H1 (cell line): ENCODE results near the gene ARHGAP6. TPM values are rescaled to one million over a fixed set of nuclear protein-coding genes. Genes with fewer than 3 reads are reported as not detected.

Source experiments
- CTCF ChIA-PET: fragments of 300-600 bp; sonication (Branson Sonifier 250); formaldehyde crosslinking; loops from one replicate; lab custom pipeline; 2021; ENCODE audit not compliant: partially characterized antibody; lab: Charles Lee
- POLR2A ChIA-PET: fragments of 300-600 bp; sonication (Branson Sonifier 250); formaldehyde crosslinking; loops from one replicate; lab custom pipeline; 2021; ENCODE audit warnings: inconsistent platforms; ENCODE audit not compliant: partially characterized antibody; lab: Charles Lee
- DNase-seq, 2 experiments: peaks; one replicate each; pipeline versions ENCODE4 v3.0.0 to v3.0.0-alpha.2; 2010 to 2022; ENCODE audit warnings: low spot score in 2 of 2, low read depth in 1 of 2, mixed read lengths in 1 of 2
- FAIRE-seq: peaks from 2 replicates; lab custom pipeline; 2011; peaks lifted over from hg19 to GRCh38; lab: Jason Lieb, UNC
- H2AFZ ChIP-seq: 2 replicates; pipeline ENCODE4 v1.8.1; 2012; ENCODE audit warnings: low read length, inconsistent platforms
- H2AK5ac ChIP-seq: 2 replicates; pipeline ENCODE4 v1.6.1; 2013; ENCODE audit warnings: low read depth, low read length
- H2BK120ac ChIP-seq: replicated peaks from 2 replicates; pipeline ENCODE3; 2013; ENCODE audit warnings: low read depth, low read length, inconsistent platforms
- H2BK12ac ChIP-seq: 2 replicates; pipeline ENCODE4 v1.6.1; 2013; ENCODE audit warnings: low read depth, low read length
- H2BK15ac ChIP-seq: 2 replicates; pipeline ENCODE4 v1.6.1; 2013; ENCODE audit warnings: low read length
- H2BK20ac ChIP-seq: 2 replicates; pipeline ENCODE4 v1.6.1; 2013; ENCODE audit warnings: low read length
- H2BK5ac ChIP-seq: 2 replicates; pipeline ENCODE4 v1.6.1; 2013; ENCODE audit warnings: low read depth, low read length
- H3K14ac ChIP-seq: 2 replicates; pipeline ENCODE4 v1.6.1; 2013; ENCODE audit warnings: inconsistent platforms; ENCODE audit not compliant: insufficient read length
- H3K18ac ChIP-seq: 2 replicates; pipeline ENCODE4 v1.6.1; 2013; ENCODE audit warnings: low read length; ENCODE audit errors: extremely low read depth
- H3K23ac ChIP-seq: 2 replicates; pipeline ENCODE4 v1.6.1; 2013; ENCODE audit warnings: inconsistent platforms; ENCODE audit not compliant: insufficient read length
- H3K23me2 ChIP-seq: 2 replicates; pipeline ENCODE4 v1.6.1; 2013; ENCODE audit warnings: low read depth, low read length
- H3K27ac ChIP-seq: 2 replicates; pipeline ENCODE4 v1.6.1; 2011; ENCODE audit warnings: low read depth, low read length, inconsistent platforms
- H3K27me3 ChIP-seq, 4 experiments: replicated peaks in 1 of 4; 1 replicate in 1 of 4; 2 replicates in 3 of 4; pipeline versions ENCODE4 v1.6.1 to v1.8.1; 2011 to 2013; ENCODE audit warnings: low read length in 3 of 4, mild to moderate bottlenecking in 3 of 4, inconsistent platforms in 2 of 4, mixed read lengths in 2 of 4, moderate library complexity in 1 of 4; ENCODE audit not compliant: control insufficient read depth in 3 of 4, insufficient read depth in 3 of 4; ENCODE audit errors: extremely low read depth in 1 of 4
- H3K36me3 ChIP-seq, 4 experiments: 2 replicates each; pipeline versions ENCODE4 v1.6.1 to v1.8.1; 2011 to 2013; ENCODE audit warnings: mild to moderate bottlenecking in 4 of 4, low read length in 3 of 4, moderate library complexity in 2 of 4, control low read depth in 1 of 4, inconsistent platforms in 1 of 4; ENCODE audit not compliant: insufficient read depth in 4 of 4, control insufficient read depth in 2 of 4
- H3K4ac ChIP-seq: replicated peaks from 2 replicates; pipeline ENCODE3; 2013; ENCODE audit warnings: low read length, low read depth, mixed read lengths, inconsistent platforms; ENCODE audit not compliant: insufficient read length
- H3K4me1 ChIP-seq, 4 experiments: replicated peaks in 1 of 4; 1 replicate in 1 of 4; 2 replicates in 3 of 4; pipeline versions ENCODE4 v1.6.1 to v1.8.1; 2011 to 2013; ENCODE audit warnings: low read length in 3 of 4, inconsistent platforms in 2 of 4, mixed read lengths in 1 of 4; ENCODE audit not compliant: insufficient read depth in 4 of 4, control insufficient read depth in 3 of 4
- H3K4me2 ChIP-seq, 2 experiments: 2 replicates each; pipeline versions ENCODE4 v1.6.1 to v1.8.1; 2011 to 2013; ENCODE audit warnings: low read depth in 2 of 2, low read length in 2 of 2, control low read depth in 1 of 2, inconsistent platforms in 1 of 2, mild to moderate bottlenecking in 1 of 2; ENCODE audit not compliant: insufficient read depth in 1 of 2
- H3K4me3 ChIP-seq, 4 experiments: fragments of 200-600, 300-600 bp in 1 of 4; sonication (generic), shearing (Covaris generic), sonication (Bioruptor Twin) in 1 of 4; 2 replicates each; pipeline versions ENCODE4 v1.5.1 to v1.8.1; 2011 to 2016; ENCODE audit warnings: low read length in 4 of 4, low read depth in 3 of 4, control low read depth in 2 of 4, inconsistent platforms in 2 of 4, mild to moderate bottlenecking in 2 of 4, mixed read lengths in 1 of 4, moderate library complexity in 1 of 4; ENCODE audit not compliant: insufficient read depth in 2 of 4; ENCODE audit errors: extremely low read depth in 1 of 4
- H3K56ac ChIP-seq: replicated peaks from 2 replicates; pipeline ENCODE3; 2013; ENCODE audit warnings: low read depth, mild to moderate bottlenecking, mixed read lengths, low read length, inconsistent platforms; ENCODE audit not compliant: insufficient read length
- H3K79me1 ChIP-seq: 2 replicates; pipeline ENCODE4 v1.6.1; 2013; ENCODE audit warnings: low read depth, low read length, control low read depth
- H3K79me2 ChIP-seq, 2 experiments: 2 replicates each; pipeline versions ENCODE4 v1.6.1 to v1.8.1; 2012 to 2013; ENCODE audit warnings: low read length in 2 of 2, mild to moderate bottlenecking in 2 of 2, inconsistent platforms in 1 of 2; ENCODE audit not compliant: insufficient read depth in 2 of 2, control insufficient read depth in 1 of 2
- H3K9ac ChIP-seq, 4 experiments: replicated peaks in 1 of 4; 1 replicate in 1 of 4; 2 replicates in 3 of 4; pipeline versions ENCODE4 v1.6.1 to v1.8.1; 2011 to 2013; ENCODE audit warnings: low read depth in 3 of 4, low read length in 3 of 4, control low read depth in 2 of 4, mild to moderate bottlenecking in 2 of 4, moderate library complexity in 2 of 4, inconsistent platforms in 1 of 4; ENCODE audit errors: extremely low read depth in 1 of 4
- H3K9me3 ChIP-seq, 2 experiments: 2 replicates each; pipeline versions ENCODE4 v1.6.1 to v1.8.1; 2012 to 2013; ENCODE audit warnings: mild to moderate bottlenecking in 2 of 2, moderate library complexity in 2 of 2, control low read depth in 1 of 2, inconsistent platforms in 1 of 2, low read depth in 1 of 2, low read length in 1 of 2, mixed read lengths in 1 of 2; ENCODE audit not compliant: insufficient read depth in 2 of 2
- H4K20me1 ChIP-seq, 2 experiments: replicated peaks in 1 of 2; 2 replicates each; pipeline versions ENCODE3 to v1.8.1; 2011 to 2013; ENCODE audit warnings: inconsistent platforms in 2 of 2, low read length in 2 of 2, mild to moderate bottlenecking in 1 of 2; ENCODE audit not compliant: insufficient read depth in 2 of 2, control insufficient read depth in 1 of 2
- H4K5ac ChIP-seq: 2 replicates; pipeline ENCODE4 v1.6.1; 2013; ENCODE audit warnings: low read length, low read depth, mixed read lengths, inconsistent platforms; ENCODE audit not compliant: insufficient read length
- H4K8ac ChIP-seq: 2 replicates; pipeline ENCODE4 v1.8.0; 2013; ENCODE audit warnings: mild to moderate bottlenecking, moderate library complexity, low read length, inconsistent platforms; ENCODE audit not compliant: insufficient read depth; ENCODE audit errors: extremely low read depth
- H4K91ac ChIP-seq: replicated peaks from 2 replicates; pipeline ENCODE3; 2013; ENCODE audit warnings: low read length, mixed read lengths, inconsistent platforms; ENCODE audit not compliant: insufficient read length
- ASH2L ChIP-seq: fragments of 200-600, 300-600 bp; sonication (generic); IDR thresholded peaks from one replicate; pipeline ENCODE4 v1.7.1; 2017; ENCODE audit warnings: low read length
- CEBPB ChIP-seq: IDR thresholded peaks from 2 replicates; pipeline ENCODE4 v1.6.1; 2012; ENCODE audit warnings: low read depth, low read length
- JUN ChIP-seq: IDR thresholded peaks from 2 replicates; pipeline ENCODE4 v1.6.1; 2011; ENCODE audit warnings: low read depth, mild to moderate bottlenecking, improper control_type of control experiment, low read length
- KDM4A ChIP-seq: IDR thresholded peaks from one replicate; pipeline ENCODE4 v1.7.1; 2012; ENCODE audit warnings: low read depth, mild to moderate bottlenecking, moderate library complexity, low read length, inconsistent platforms; ENCODE audit not compliant: severe bottlenecking
- NANOG ChIP-seq: IDR thresholded peaks from 2 replicates; pipeline ENCODE4 v1.6.1; 2011; ENCODE audit warnings: low read length, low read depth, mild to moderate bottlenecking, inconsistent platforms; ENCODE audit not compliant: insufficient read depth, poor library complexity, severe bottlenecking
- RAD21 ChIP-seq, 2 experiments: IDR thresholded peaks in 1 of 2; conservative IDR thresholded peaks in 1 of 2; 2 replicates each; pipeline ENCODE4 v1.6.1; 2011; ENCODE audit warnings: low read depth in 2 of 2, low read length in 2 of 2, improper control_type of control experiment in 1 of 2, inconsistent platforms in 1 of 2, mild to moderate bottlenecking in 1 of 2, moderate library complexity in 1 of 2
- RFX5 ChIP-seq: IDR thresholded peaks from 2 replicates; pipeline ENCODE4 v1.6.1; 2011; ENCODE audit warnings: low read depth, low read length, improper control_type of control experiment, borderline replicate concordance
- RXRA ChIP-seq: IDR thresholded peaks from 2 replicates; pipeline ENCODE4 v1.6.1; 2011; ENCODE audit warnings: low read depth, mild to moderate bottlenecking, low read length, moderate library complexity; ENCODE audit not compliant: insufficient read depth
- SP2 ChIP-seq: IDR thresholded peaks from 2 replicates; pipeline ENCODE4 v1.6.1; 2012; ENCODE audit warnings: mild to moderate bottlenecking, low read length, inconsistent platforms
- SP4 ChIP-seq: IDR thresholded peaks from 2 replicates; pipeline ENCODE4 v1.6.1; 2012; ENCODE audit warnings: low read length, inconsistent platforms
- SRF ChIP-seq: IDR thresholded peaks from 2 replicates; pipeline ENCODE4 v1.6.1; 2011; ENCODE audit warnings: mild to moderate bottlenecking, low read depth, low read length, moderate library complexity
- TEAD4 ChIP-seq: IDR thresholded peaks from 2 replicates; pipeline ENCODE4 v1.6.1; 2012; ENCODE audit warnings: low read depth, low read length, inconsistent platforms, mixed read lengths
- WGBS, 2 experiments: shearing (Covaris generic) in 1 of 2; methylation state at CpG; one replicate each; pipeline versions ENCODE4 v1.1.6 to v1.1.7; 2013 to 2015; ENCODE audit warnings: low lambda C conversion rate in 2 of 2, mixed read lengths in 2 of 2, inconsistent platforms in 1 of 2, low coverage in 1 of 2, missing lambda C conversion rate in 1 of 2; ENCODE audit not compliant: insufficient replicate concordance in 2 of 2, insufficient coverage in 1 of 2, insufficient read length in 1 of 2; ENCODE audit errors: extremely low coverage in 1 of 2, missing lambda C conversion rate in 1 of 2; 5-methylcytosine and 5-hydroxymethylcytosine counted together
- polyA plus RNA-seq, 7 experiments: library from polyadenylated mRNA; depleted of rRNA in 3 of 7; stranded (reverse) in 5 of 7; unstranded in 2 of 7; fragments of >200 nt in 5 of 7; fragments of 200-250 nt in 2 of 7; gene quantifications; 1 replicate in 5 of 7; 2 replicates in 1 of 7; 4 replicates in 1 of 7; pipeline versions ENCODE4 v1.2.1 to v1.2.3, GENCODE V29; 2011 to 2013; ENCODE audit warnings: missing spikeins in 2 of 7, mixed read lengths in 2 of 7
- total RNA-seq: library from RNA; stranded (reverse); fragmentation: NEBNext Ultra II Directional; extraction: Animal tissue kit (Norgen Biotek cat#: 25700); gene quantifications from 2 replicates; pipeline ENCODE4 v1.2.1, GENCODE V29; 2021
- TF ChIP-seq, protein P1 (sequence below): IDR thresholded peaks from 2 replicates; pipeline ENCODE4 v1.6.1; 2011; ENCODE audit warnings: low read depth, mild to moderate bottlenecking, low read length; ENCODE audit not compliant: insufficient read depth

The ARHGAP6 gene
- total and polyA plus RNA-seq, 2 of the 8 experiments (the other 6 are each of a cell fraction or from before 2014, with no cell fraction given): 0.35 to 0.82 TPM

DNA sequence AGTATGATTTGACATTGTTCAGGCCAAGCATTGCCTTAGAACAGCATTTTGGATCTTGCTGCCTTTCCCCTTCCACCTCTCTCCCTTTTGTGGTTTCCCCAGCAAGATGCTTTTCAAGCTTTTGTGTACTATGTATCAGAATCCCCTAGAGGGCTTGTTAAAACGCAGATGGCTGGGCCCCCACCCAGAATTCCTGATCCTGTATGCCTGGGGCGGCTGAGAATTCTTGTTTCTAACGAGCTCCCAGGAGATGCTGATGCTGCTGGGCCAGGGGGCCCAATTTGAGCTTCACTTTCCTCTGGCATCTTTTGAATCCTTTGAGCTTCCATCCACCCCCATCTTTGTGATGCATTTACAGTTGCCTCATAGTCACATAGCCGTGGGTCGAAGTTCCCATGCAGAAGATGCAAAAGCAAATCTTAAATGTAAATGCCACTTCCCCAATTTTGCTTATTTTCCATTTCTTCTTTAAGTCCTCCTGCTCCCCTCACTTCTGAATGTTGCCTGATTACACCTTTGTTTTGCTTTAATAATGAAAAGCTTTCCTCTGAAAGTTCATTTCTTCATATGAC lies 536.1 kb downstream of the ARHGAP6 start:
- 53% methylated on average over 5 of the region's 5 CpGs; no CpG with 5 or more reads in 1 of the 2 experiments for WGBS, 2 experiments
- no peaks in the 10 kb centered on the region; a peak in 1 of 7 replicates for H3K4me1 ChIP-seq
- H2BK5ac ChIP-seq: no peak overlapping the region
- no peak overlapping the region for H4K5ac ChIP-seq
- no peak overlapping the region for H4K91ac ChIP-seq
- no peak overlapping the region for H2AFZ ChIP-seq
- no peaks in the 10 kb centered on the region for H4K20me1 ChIP-seq
- DNase-seq: no peak
- H3K79me1 ChIP-seq: no peaks in the 10 kb centered on the region
- H3K4ac ChIP-seq: no peak overlapping the region
- no peak overlapping the region for H2AK5ac ChIP-seq
- no peaks in the 10 kb centered on the region for H3K9me3 ChIP-seq
- no peak overlapping the region for H2BK120ac ChIP-seq
- no peaks in the 10 kb centered on the region for H3K23me2 ChIP-seq
- H3K27ac ChIP-seq: no peak overlapping the region
- H2BK15ac ChIP-seq: no peak overlapping the region
- no peak overlapping the region for H3K56ac ChIP-seq
- H2BK20ac ChIP-seq: no peak overlapping the region
- no peak for FAIRE-seq
- POLR2A ChIA-PET: no interaction called here
- H3K23ac ChIP-seq: no peak overlapping the region
- no peaks in the 10 kb centered on the region for H3K36me3 ChIP-seq
- H3K14ac ChIP-seq: no peak overlapping the region
- H3K4me2 ChIP-seq: no peak overlapping the region
- H3K4me3 ChIP-seq: no peak overlapping the region
- no peaks in the 10 kb centered on the region for H3K27me3 ChIP-seq
- CTCF ChIA-PET: interaction anchor here (0.5 to 0.9 kb wide), 2 partner anchors 404 to 866 kb away, joined by 3 to 4 read pairs; no protein-coding TSS in a partner anchor
- TF ChIP-seq RXRA (no peak), ASH2L (no peak), KDM4A (no peak), CEBPB (no peak), TEAD4 (no peak), RFX5 (no peak), JUN (no peak), SP2 (no peak), SP4 (no peak), SRF (no peak), RAD21 (IDR thresholded peaks at IDR 0.05 in 1 of 2, conservative IDR thresholded peaks at IDR 0.05 in 1 of 2; ENCODE audit: low read depth in 2 of 2, low read length in 2 of 2) (no peak), NANOG (no peak)
- TF ChIP-seq, protein P1, sequence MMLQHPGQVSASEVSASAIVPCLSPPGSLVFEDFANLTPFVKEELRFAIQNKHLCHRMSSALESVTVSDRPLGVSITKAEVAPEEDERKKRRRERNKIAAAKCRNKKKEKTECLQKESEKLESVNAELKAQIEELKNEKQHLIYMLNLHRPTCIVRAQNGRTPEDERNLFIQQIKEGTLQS: no peak
- H3K79me2 ChIP-seq: no peaks in the 10 kb centered on the region
- H3K9ac ChIP-seq: no peak overlapping the region
- no peak overlapping the region for H2BK12ac ChIP-seq
- no peak overlapping the region for H3K18ac ChIP-seq
- H4K8ac ChIP-seq: no peak overlapping the region
